WTC11 (cell line): ENCODE data around the gene SMCO1.

Source experiments
- ATF1 ChIP-seq: sonication (generic); formaldehyde crosslinking; IDR thresholded peaks from 2 replicates; pipeline ENCODE4 v1.8.1; 2023; ENCODE audit warnings: mild to moderate bottlenecking, moderate library complexity, missing genetic modification reagents
- CTCF ChIP-seq: fragments of 200-600 bp; IDR thresholded peaks from 2 replicates; pipeline ENCODE4 v1.8.0; 2022; ENCODE audit warnings: antibody characterized with exemption
- FOXJ3 ChIP-seq: sonication (generic); formaldehyde crosslinking; IDR thresholded peaks from 2 replicates; pipeline ENCODE4 v1.9.0; 2021; ENCODE audit warnings: missing genetic modification reagents, mild to moderate bottlenecking, borderline replicate concordance
- FOXK1 ChIP-seq: sonication (generic); formaldehyde crosslinking; IDR thresholded peaks from 2 replicates; pipeline ENCODE4 v1.8.0; 2022; ENCODE audit warnings: mild to moderate bottlenecking, moderate library complexity, missing genetic modification reagents
- FOXP4 ChIP-seq: sonication (generic); formaldehyde crosslinking; IDR thresholded peaks from 2 replicates; pipeline ENCODE4 v1.8.0; 2022; ENCODE audit warnings: mild to moderate bottlenecking, missing genetic modification reagents
- IRF2 ChIP-seq: sonication (generic); formaldehyde crosslinking; IDR thresholded peaks from 2 replicates; pipeline ENCODE4 v1.8.0; 2022; ENCODE audit warnings: low read depth, missing genetic modification reagents, borderline replicate concordance
- NFE2L1 ChIP-seq: sonication (generic); formaldehyde crosslinking; IDR thresholded peaks from 2 replicates; pipeline ENCODE4 v1.8.1; 2023; ENCODE audit warnings: missing genetic modification reagents
- NFYB ChIP-seq: sonication (generic); formaldehyde crosslinking; conservative IDR thresholded peaks from 2 replicates; pipeline ENCODE4 v1.8.0; 2022; ENCODE audit warnings: low read depth, missing genetic modification reagents
- NR3C1 ChIP-seq: sonication (generic); formaldehyde crosslinking; conservative IDR thresholded peaks from 2 replicates; pipeline ENCODE4 v1.8.1; 2023; ENCODE audit warnings: low read depth, mild to moderate bottlenecking, missing genetic modification reagents
- SP1 ChIP-seq: sonication (generic); formaldehyde crosslinking; conservative IDR thresholded peaks from 2 replicates; pipeline ENCODE4 v1.8.1; 2022; ENCODE audit warnings: missing genetic modification reagents
- ZBTB43 ChIP-seq: sonication (generic); formaldehyde crosslinking; IDR thresholded peaks from 2 replicates; pipeline ENCODE4 v1.8.1; 2023; ENCODE audit warnings: mild to moderate bottlenecking, missing genetic modification reagents
- ZNF121 ChIP-seq: sonication (generic); formaldehyde crosslinking; IDR thresholded peaks from 2 replicates; pipeline ENCODE4 v1.8.0; 2023; ENCODE audit warnings: missing genetic modification reagents
- ZNF138 ChIP-seq: sonication (generic); formaldehyde crosslinking; conservative IDR thresholded peaks from 2 replicates; pipeline ENCODE4 v1.8.1; 2022; ENCODE audit warnings: mild to moderate bottlenecking, moderate library complexity, missing genetic modification reagents
- ZNF532 ChIP-seq: fragments of 250-450 bp; sonication (Bioruptor Pico); IDR thresholded peaks from 2 replicates; pipeline ENCODE4 v1.9.0; 2021; ENCODE audit warnings: mild to moderate bottlenecking, borderline replicate concordance

- TF ChIP-seq CTCF = no peak
- TF ChIP-seq FOXK1 = no peak
- TF ChIP-seq FOXJ3 (CRISPR knock-in tag) = no peak
- no peak for TF ChIP-seq ATF1 (CRISPR knock-in tag)
- TF ChIP-seq ZBTB43 (CRISPR knock-in tag) = no peak
- TF ChIP-seq SP1 (CRISPR knock-in tag) = no peak
- TF ChIP-seq ZNF138 = no peak
- TF ChIP-seq FOXP4 (CRISPR knock-in tag) = no peak
- TF ChIP-seq ZNF532 (CRISPR knock-in tag) = no peak
- TF ChIP-seq ZNF121 (CRISPR knock-in tag) = no peak
- TF ChIP-seq IRF2 (CRISPR knock-in tag) = no peak
- TF ChIP-seq NFE2L1 (CRISPR knock-in tag) = no peak
- TF ChIP-seq NR3C1 = no peak
- no peak for TF ChIP-seq NFYB
Observed at GRCh38 chr3:196493292-196493691, 21.9 kb downstream of the SMCO1 start.
